Upper lobe of left lung (tissue), 6 donors: Measurements from ENCODE around the gene GAP43. TPM values are rescaled to one million over a fixed set of nuclear protein-coding genes. Genes with fewer than 3 reads are reported as not detected.
A peak's percentile ranks its signal among the peaks of the same experiment; 100 is the strongest.

Experiments
- ATAC-seq, 2 donors: fragments of 200-7000 bp; cut with Tn5 transposase; one replicate each; pipeline ENCODE4 v1.9.1; 2022; ENCODE audit warnings: mild to moderate bottlenecking in 2 of 2, moderate library complexity in 2 of 2; ENCODE audit not compliant: low FRiP score in 2 of 2
- DNase-seq, 2 donors: peaks; one replicate each; pipeline ENCODE4 v3.0.0-alpha.2; 2019 to 2020
- H3K27ac ChIP-seq, 4 donors: fragments of 200-600 bp; sonication (generic); one replicate each; pipeline ENCODE4 v1.5.1; 2016 to 2019
- H3K27me3 ChIP-seq, 4 donors: fragments of 200-600 bp; sonication (generic); one replicate each; pipeline ENCODE4 v1.5.1; 2017 to 2019
- H3K36me3 ChIP-seq, 4 donors: fragments of 200-600 bp; sonication (generic); one replicate each; pipeline ENCODE4 v1.5.1; 2016 to 2019
- H3K4me1 ChIP-seq, 4 donors: fragments of 200-600 bp; sonication (generic); one replicate each; pipeline ENCODE4 v1.5.1; 2018 to 2019
- H3K4me3 ChIP-seq, 4 donors: fragments of 200-600 bp; sonication (generic); one replicate each; pipeline ENCODE4 v1.5.1; 2017 to 2019; ENCODE audit warnings: mild to moderate bottlenecking in 2 of 4, moderate library complexity in 1 of 4
- H3K9me3 ChIP-seq, 4 donors: fragments of 200-600 bp; sonication (generic); one replicate each; pipeline ENCODE4 v1.5.1; 2018 to 2019
- CTCF ChIP-seq, 6 experiments: fragments of 450-650 bp in 4 of 6; fragments of 200-600 bp in 2 of 6; sonication (generic) in 2 of 6; IDR thresholded peaks; one replicate each; pipeline ENCODE4 v1.5.1; 2016 to 2019; ENCODE audit warnings: antibody characterized with exemption in 6 of 6
- EP300 ChIP-seq, 4 donors: sonication (generic); formaldehyde crosslinking; IDR thresholded peaks; one replicate each; pipeline ENCODE4 v1.5.1; 2017; ENCODE audit warnings: antibody characterized with exemption in 4 of 4, control low read depth in 2 of 4
- POLR2A ChIP-seq, 4 donors: fragments of 450-650 bp; IDR thresholded peaks; one replicate each; pipeline ENCODE4 v1.5.1; 2016 to 2017; ENCODE audit warnings: antibody characterized with exemption in 4 of 4, mild to moderate bottlenecking in 2 of 4
- POLR2AphosphoS5 ChIP-seq, 2 donors: sonication (generic); formaldehyde crosslinking; IDR thresholded peaks; one replicate each; pipeline ENCODE4 v1.5.1; 2017; ENCODE audit warnings: antibody characterized with exemption in 2 of 2
- WGBS, 2 donors: methylation state at CpG; one replicate each; pipeline ENCODE4 v1.1.5; 2017 to 2018; 5-methylcytosine and 5-hydroxymethylcytosine counted together
- total RNA-seq, 6 donors: library from RNA; depleted of rRNA in 4 of 6; stranded (reverse); fragments of >200 nt in 4 of 6; gene quantifications; one replicate each; pipeline versions ENCODE4 v1.1.0 to v1.2.1, GENCODE V29; 2016 to 2021
- donor health status: DM: no; HTN: no; CAD: no; lungs with moderate emphysema.
- donor health status: DM: no; HTN: yes; CAD: no; lungs with severe emphysema.

The GAP43 gene
- total RNA-seq, 6 donors from 2014 or later = 0.13 TPM; not detected in 5

- Histone ChIP-seq H3K4me3 (no peak overlapping the region), H3K36me3 (no peaks in the 10 kb centered on the region), H3K27me3 (no peaks in the 10 kb centered on the region), H3K9me3 (no peaks in the 10 kb centered on the region), H3K27ac (no peak overlapping the region), H3K4me1 (peaks cover 0 to 6% (median under 1%) of the 10 kb centered on the region in 4 donors)
- TF ChIP-seq EP300 (IDR thresholded peaks at IDR 0.05) (no peak), POLR2AphosphoS5 (IDR thresholded peaks at IDR 0.05) (no peak)
- ATAC-seq = no peak
- no peak for DNase-seq
- 61 to 78% methylated on average over 2 of the region's 2 CpGs for WGBS, 2 donors
Observed at GRCh38 chr3:115652738-115653137, 29.4 kb downstream of the GAP43 start.

GRCh38 chr3:115655761-115656282 lies 32.5 kb downstream of the GAP43 start:
- H3K36me3 ChIP-seq = no peaks in the 10 kb centered on the region
- ATAC-seq (no peak), DNase-seq (no peak)
- H3K27ac ChIP-seq = no peak overlapping the region
- H3K27me3 ChIP-seq = no peaks in the 10 kb centered on the region
- WGBS, 2 donors = 85 to 95% methylated on average over 2 of the region's 2 CpGs
- H3K4me1 ChIP-seq = peaks cover 0 to 19% (median 8%) of the 10 kb centered on the region in 4 donors
- no peak overlapping the region for H3K4me3 ChIP-seq
- TF ChIP-seq POLR2AphosphoS5 (IDR thresholded peaks at IDR 0.05) = no peak
- TF ChIP-seq EP300 (IDR thresholded peaks at IDR 0.05) = no peak
- TF ChIP-seq CTCF (IDR thresholded peaks at IDR 0.05) = no peak
- TF ChIP-seq POLR2A (IDR thresholded peaks at IDR 0.05) = no peak
- no peaks in the 10 kb centered on the region for H3K9me3 ChIP-seq

GRCh38 chr3:115657168-115657567 lies 33.9 kb downstream of the GAP43 start:
- 82 to 91% methylated on average over 5 of the region's 5 CpGs for WGBS, 2 donors
- Histone ChIP-seq H3K27me3 (no peaks in the 10 kb centered on the region), H3K9me3 (no peaks in the 10 kb centered on the region), H3K4me3 (no peak overlapping the region), H3K27ac (peak overlapping the region in 1 of 4 donors; percentile 96), H3K4me1 (peaks cover 0 to 19% (median 8%) of the 10 kb centered on the region in 4 donors), H3K36me3 (no peaks in the 10 kb centered on the region)
- ATAC-seq (no peak), DNase-seq (no peak)
- TF ChIP-seq POLR2AphosphoS5 (IDR thresholded peaks at IDR 0.05) (no peak), POLR2A (IDR thresholded peaks at IDR 0.05) (no peak), EP300 (IDR thresholded peaks at IDR 0.05) (no peak)

GRCh38 chr3:115658032-115658336 lies 34.7 kb downstream of the GAP43 start:
- no peaks in the 10 kb centered on the region for H3K9me3 ChIP-seq
- WGBS, 2 donors = 5 to 6% methylated on average over 3 of the region's 3 CpGs
- H3K27me3 ChIP-seq = no peaks in the 10 kb centered on the region
- no peak for TF ChIP-seq POLR2AphosphoS5 (IDR thresholded peaks at IDR 0.05)
- no peak for TF ChIP-seq POLR2A (IDR thresholded peaks at IDR 0.05)
- no peak for TF ChIP-seq CTCF (IDR thresholded peaks at IDR 0.05)
- no peak for TF ChIP-seq EP300 (IDR thresholded peaks at IDR 0.05)
- H3K4me1 ChIP-seq = peaks cover 0 to 19% (median 8%) of the 10 kb centered on the region in 4 donors
- H3K36me3 ChIP-seq = no peaks in the 10 kb centered on the region
- peak overlapping the region; percentile 58 to 86 (median 72) for H3K4me3 ChIP-seq
- DNase-seq (no peak), ATAC-seq (no peak)
- H3K27ac ChIP-seq = peak overlapping the region; percentile 92 to 96 (median 95)

GRCh38 chr3:115658337-115659181 lies 35.2 kb downstream of the GAP43 start:
- Histone ChIP-seq H3K4me3 (peak overlapping the region; percentile 58 to 86 (median 72)), H3K4me1 (peaks cover 0 to 19% (median 8%) of the 10 kb centered on the region in 4 donors), H3K36me3 (no peaks in the 10 kb centered on the region), H3K27me3 (no peaks in the 10 kb centered on the region), H3K27ac (peak overlapping the region; percentile 92 to 96 (median 95)), H3K9me3 (no peaks in the 10 kb centered on the region)
- peak; percentile 85 to 97 for ATAC-seq
- TF ChIP-seq POLR2AphosphoS5 (IDR thresholded peaks at IDR 0.05) = peak; percentile 35 to 71
- TF ChIP-seq CTCF (IDR thresholded peaks at IDR 0.05) = no peak
- TF ChIP-seq POLR2A (IDR thresholded peaks at IDR 0.05) = peak in 3 of 4 donors; percentile 25 to 73 (median 55)
- TF ChIP-seq EP300 (IDR thresholded peaks at IDR 0.05) = no peak
- WGBS, 2 donors = 1% methylated on average over 23 to 58 of the region's 58 CpGs
- DNase-seq = peak; percentile 84 to 95
